Tibial nerve (tissue), 4 donors: ENCODE measurements around the gene LPAR6. TPM values are rescaled to one million over a fixed set of nuclear protein-coding genes. Genes with fewer than 3 reads are reported as not detected.

ENCODE experiments used
- DNase-seq, 2 donors: peaks; one replicate each; pipeline ENCODE4 v3.0.0-alpha.2; 2019; ENCODE audit warnings: low spot score in 2 of 2
- H3K27ac ChIP-seq, 4 donors: fragments of 200-600 bp; sonication (generic) in 3 of 4; one replicate each; pipeline ENCODE4 v1.5.1; 2017 to 2019; ENCODE audit warnings: mild to moderate bottlenecking in 1 of 4
- H3K27me3 ChIP-seq, 2 donors: fragments of 200-600 bp; sonication (generic) in 1 of 2; one replicate each; pipeline versions ENCODE4 v1.5.1 to v1.6.0; 2017 to 2019
- H3K36me3 ChIP-seq, 3 donors: fragments of 200-600 bp; sonication (generic); one replicate each; pipeline ENCODE4 v1.5.1; 2018 to 2019
- H3K4me1 ChIP-seq, 4 donors: fragments of 200-600 bp; sonication (generic) in 3 of 4; one replicate each; pipeline ENCODE4 v1.5.1; 2017 to 2019
- H3K4me3 ChIP-seq, 4 donors: fragments of 200-600 bp; sonication (generic) in 3 of 4; one replicate each; pipeline ENCODE4 v1.5.1; 2017 to 2019; ENCODE audit warnings: mild to moderate bottlenecking in 1 of 4, moderate library complexity in 1 of 4
- H3K9me3 ChIP-seq, 4 donors: fragments of 200-600 bp; sonication (generic) in 3 of 4; one replicate each; pipeline ENCODE4 v1.5.1; 2017 to 2019
- EP300 ChIP-seq, 2 donors: sonication (generic); formaldehyde crosslinking; IDR thresholded peaks; one replicate each; pipeline ENCODE4 v1.6.1; 2017; ENCODE audit warnings: antibody characterized with exemption in 2 of 2, mild to moderate bottlenecking in 1 of 2
- POLR2A ChIP-seq, 2 donors: fragments of 450-650 bp; IDR thresholded peaks; one replicate each; pipeline ENCODE4 v1.6.1; 2017; ENCODE audit warnings: antibody characterized with exemption in 2 of 2, mild to moderate bottlenecking in 2 of 2, moderate library complexity in 2 of 2
- WGBS, 2 donors: methylation state at CpG; one replicate each; pipeline ENCODE4 v1.1.5; 2018; 5-methylcytosine and 5-hydroxymethylcytosine counted together
- total RNA-seq, 4 donors: library from RNA; depleted of rRNA; stranded (reverse); fragments of >200 nt; gene quantifications; one replicate each; pipeline ENCODE4 v1.1.0, GENCODE V29; 2016
- TF ChIP-seq, protein P1 (sequence below), 5 experiments: fragments of 200-600 bp in 3 of 5; fragments of 450-650 bp in 2 of 5; sonication (generic) in 3 of 5; IDR thresholded peaks; one replicate each; pipeline ENCODE4 v1.5.1; 2016 to 2019; ENCODE audit warnings: antibody characterized with exemption in 5 of 5, mild to moderate bottlenecking in 3 of 5, moderate library complexity in 2 of 5

The LPAR6 gene
- total RNA-seq, 4 donors from 2014 or later: 19.9 to 28.6 (median 23.6) TPM

DNA sequence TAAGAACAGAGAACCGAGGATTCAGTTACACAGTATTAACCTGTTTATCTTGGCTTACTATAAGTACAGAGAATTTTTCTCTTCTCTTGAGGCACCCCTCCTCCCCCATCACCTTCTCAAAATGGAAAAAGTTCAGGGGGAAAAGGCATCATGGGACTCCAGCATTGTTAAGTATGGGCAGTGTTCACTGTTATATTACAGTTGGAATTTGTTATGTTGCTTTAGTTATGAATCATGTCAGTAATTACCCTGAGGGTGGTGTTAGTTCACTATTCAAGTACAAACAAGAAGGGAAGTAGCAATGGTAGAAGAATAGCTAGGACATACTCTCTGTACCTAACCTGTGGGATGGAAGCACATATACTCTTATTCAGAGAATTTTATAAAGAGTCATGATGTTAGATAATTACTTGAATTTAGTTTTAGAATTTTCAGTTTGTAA lies 12.0 kb downstream of the LPAR6 start:
- TF ChIP-seq, protein P1, sequence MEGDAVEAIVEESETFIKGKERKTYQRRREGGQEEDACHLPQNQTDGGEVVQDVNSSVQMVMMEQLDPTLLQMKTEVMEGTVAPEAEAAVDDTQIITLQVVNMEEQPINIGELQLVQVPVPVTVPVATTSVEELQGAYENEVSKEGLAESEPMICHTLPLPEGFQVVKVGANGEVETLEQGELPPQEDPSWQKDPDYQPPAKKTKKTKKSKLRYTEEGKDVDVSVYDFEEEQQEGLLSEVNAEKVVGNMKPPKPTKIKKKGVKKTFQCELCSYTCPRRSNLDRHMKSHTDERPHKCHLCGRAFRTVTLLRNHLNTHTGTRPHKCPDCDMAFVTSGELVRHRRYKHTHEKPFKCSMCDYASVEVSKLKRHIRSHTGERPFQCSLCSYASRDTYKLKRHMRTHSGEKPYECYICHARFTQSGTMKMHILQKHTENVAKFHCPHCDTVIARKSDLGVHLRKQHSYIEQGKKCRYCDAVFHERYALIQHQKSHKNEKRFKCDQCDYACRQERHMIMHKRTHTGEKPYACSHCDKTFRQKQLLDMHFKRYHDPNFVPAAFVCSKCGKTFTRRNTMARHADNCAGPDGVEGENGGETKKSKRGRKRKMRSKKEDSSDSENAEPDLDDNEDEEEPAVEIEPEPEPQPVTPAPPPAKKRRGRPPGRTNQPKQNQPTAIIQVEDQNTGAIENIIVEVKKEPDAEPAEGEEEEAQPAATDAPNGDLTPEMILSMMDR (IDR thresholded peaks at IDR 0.05): no peak
- peak in 1 of 2 donors; percentile 56 for TF ChIP-seq EP300 (IDR thresholded peaks at IDR 0.05)
- H3K9me3 ChIP-seq: peaks cover 0 to 3% (median 0%) of the 10 kb centered on the region in 4 donors
- H3K36me3 ChIP-seq: no peaks in the 10 kb centered on the region
- peak overlapping the region in 3 of 4 donors; percentile 30 to 85 (median 77) for H3K27ac ChIP-seq
- no peaks in the 10 kb centered on the region for H3K27me3 ChIP-seq
- H3K4me3 ChIP-seq: no peak overlapping the region
- H3K4me1 ChIP-seq: peaks cover 4 to 76% (median 27%) of the 10 kb centered on the region in 4 donors
- 7 to 10% methylated on average over 1 of the region's 1 CpG for WGBS, 2 donors
- no peak for DNase-seq

DNA sequence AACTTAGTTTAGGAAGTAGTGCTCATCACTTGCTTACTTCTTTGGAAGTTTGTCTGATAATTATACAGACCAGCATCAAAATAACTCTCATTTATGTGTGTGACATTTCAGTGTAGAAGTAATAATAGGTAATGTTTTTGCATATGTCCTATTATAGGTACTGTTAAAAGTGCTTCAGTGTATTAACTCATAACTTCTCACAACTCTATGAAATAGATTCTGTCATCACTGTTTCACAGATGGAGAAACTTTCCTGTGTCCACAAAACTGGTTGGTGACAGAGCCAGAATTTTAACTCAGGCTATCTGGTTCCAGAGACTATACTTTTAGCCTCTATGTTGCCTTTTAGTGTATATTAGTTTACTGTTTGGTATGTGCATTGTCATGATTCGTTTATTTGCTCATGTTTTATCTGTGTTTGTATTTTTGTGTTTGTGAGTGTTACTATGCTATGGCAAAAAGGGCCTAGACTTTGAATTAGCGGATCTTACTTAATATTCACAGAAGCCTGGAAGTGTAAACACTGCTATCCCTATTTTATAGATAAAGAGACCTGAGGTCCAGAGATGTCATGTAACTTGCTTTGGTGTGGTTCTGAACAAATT lies 12.7 kb downstream of the LPAR6 start:
- Histone ChIP-seq H3K4me3 (no peak overlapping the region), H3K27ac (peak overlapping the region in 3 of 4 donors; percentile 30 to 85 (median 77))
- TF ChIP-seq, protein P1 (IDR thresholded peaks at IDR 0.05): no peak
- TF ChIP-seq POLR2A (IDR thresholded peaks at IDR 0.05) (no peak), EP300 (IDR thresholded peaks at IDR 0.05) (no peak)

DNA sequence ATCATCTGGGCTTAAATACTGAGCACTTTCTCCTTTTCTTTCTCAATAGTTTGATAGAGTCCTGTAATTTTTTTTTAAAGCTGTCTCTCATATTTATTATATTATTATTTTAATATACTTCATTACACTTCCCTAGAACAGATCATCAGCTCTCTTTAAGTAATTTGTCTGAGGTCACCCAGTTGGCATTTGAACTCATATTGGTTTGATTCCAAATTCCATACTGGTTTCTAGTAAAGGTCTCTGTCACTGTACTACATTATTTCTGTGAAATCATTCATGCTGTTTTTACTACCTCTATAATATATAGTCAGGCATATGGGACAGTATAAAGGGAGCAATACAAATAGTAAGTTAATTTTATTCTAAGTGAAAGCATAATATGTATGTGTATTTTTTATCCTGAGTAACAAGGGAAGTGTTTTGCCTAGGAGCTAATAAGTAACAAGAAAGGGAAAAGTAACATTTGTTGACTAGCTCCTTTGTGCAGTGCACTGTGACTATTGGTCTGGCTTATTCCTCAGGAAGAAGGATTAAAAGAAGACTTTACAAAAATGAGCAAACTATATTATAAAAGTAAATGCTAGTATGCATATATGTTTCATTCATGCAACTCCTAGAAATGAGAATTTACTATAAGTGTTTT lies 14.3 kb downstream of the LPAR6 start:
- Histone ChIP-seq H3K36me3 (peaks cover 0 to 14% (median 0%) of the 10 kb centered on the region in 3 donors), H3K4me1 (peaks cover 4 to 53% (median 27%) of the 10 kb centered on the region in 4 donors), H3K4me3 (no peak overlapping the region), H3K9me3 (peaks cover 0 to 4% (median 0%) of the 10 kb centered on the region in 4 donors), H3K27ac (peak overlapping the region in 2 of 4 donors; percentile 8 to 77), H3K27me3 (no peaks in the 10 kb centered on the region)
- no peak for DNase-seq
- TF ChIP-seq POLR2A (IDR thresholded peaks at IDR 0.05) (no peak), EP300 (IDR thresholded peaks at IDR 0.05) (no peak)
- TF ChIP-seq, protein P1 (IDR thresholded peaks at IDR 0.05): no peak

More for the DNA sequence above, 12.7 kb downstream of the LPAR6 start:
- Histone ChIP-seq H3K27me3 (no peaks in the 10 kb centered on the region), H3K36me3 (no peaks in the 10 kb centered on the region), H3K4me1 (peaks cover 4 to 70% (median 27%) of the 10 kb centered on the region in 4 donors), H3K9me3 (peaks cover 0 to 4% (median 0%) of the 10 kb centered on the region in 4 donors)
- DNase-seq: no peak
- WGBS, 2 donors: 58 to 72% methylated on average over 2 of the region's 2 CpGs

DNA sequence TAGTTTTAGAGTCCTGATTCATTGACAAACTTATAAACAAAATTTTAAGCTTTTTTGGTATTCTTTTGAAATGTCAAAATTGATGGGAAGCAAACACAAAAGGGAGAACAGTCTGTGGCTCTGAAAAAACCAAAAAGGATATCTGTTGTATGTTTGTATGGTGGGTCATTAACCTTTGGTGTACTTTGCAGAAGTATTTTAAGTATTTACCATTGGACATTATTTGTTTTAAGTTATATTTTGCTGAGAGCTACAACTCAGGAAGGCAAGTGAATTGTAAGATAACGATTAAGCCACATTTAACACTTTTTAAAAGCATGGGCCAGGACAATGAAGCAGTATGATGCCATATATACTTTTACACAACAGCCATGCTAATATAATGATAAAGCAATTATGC lies 15.2 kb downstream of the LPAR6 start:
- TF ChIP-seq POLR2A (IDR thresholded peaks at IDR 0.05) (no peak), EP300 (IDR thresholded peaks at IDR 0.05) (no peak)
- TF ChIP-seq, protein P1 (IDR thresholded peaks at IDR 0.05): no peak
- 21 to 25% methylated on average over 1 of the region's 1 CpG for WGBS, 2 donors
- Histone ChIP-seq H3K4me3 (no peak overlapping the region), H3K27ac (peak overlapping the region in 1 of 4 donors; percentile 8), H3K36me3 (peaks cover 0 to 22% (median 0%) of the 10 kb centered on the region in 3 donors), H3K9me3 (peaks cover 0 to 4% (median 0%) of the 10 kb centered on the region in 4 donors), H3K4me1 (peaks cover 4 to 46% (median 27%) of the 10 kb centered on the region in 4 donors), H3K27me3 (no peaks in the 10 kb centered on the region)
- no peak for DNase-seq

DNA sequence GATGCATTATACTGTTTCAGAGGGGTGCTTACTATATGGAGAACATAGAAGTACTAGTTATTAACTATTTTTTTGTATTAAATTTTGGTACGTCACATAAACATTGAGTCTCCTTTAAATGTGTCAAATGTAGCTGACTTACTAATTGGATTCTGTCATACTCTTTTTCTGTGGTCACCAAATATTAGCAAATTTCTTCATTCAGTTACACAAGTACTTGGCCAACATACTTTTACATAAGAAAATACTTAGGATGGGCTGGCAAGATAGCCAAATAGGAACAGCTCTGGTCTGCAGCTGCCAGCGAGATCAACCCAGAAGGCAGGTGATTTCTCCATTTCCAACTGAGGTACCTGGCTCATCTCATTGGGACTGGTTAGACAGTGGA lies 19.2 kb downstream of the LPAR6 start:
- Histone ChIP-seq H3K4me1 (peaks cover 4 to 12% (median 6%) of the 10 kb centered on the region in 4 donors), H3K36me3 (peaks cover 0 to 50% (median 0%) of the 10 kb centered on the region in 3 donors), H3K27ac (no peak overlapping the region), H3K9me3 (peaks cover 0 to 16% (median 4%) of the 10 kb centered on the region in 4 donors), H3K27me3 (no peaks in the 10 kb centered on the region), H3K4me3 (no peak overlapping the region)
- 97 to 98% methylated on average over 2 of the region's 2 CpGs for WGBS, 2 donors
- TF ChIP-seq EP300 (IDR thresholded peaks at IDR 0.05) (no peak), POLR2A (IDR thresholded peaks at IDR 0.05) (no peak)
- TF ChIP-seq, protein P1 (IDR thresholded peaks at IDR 0.05): no peak
- no peak for DNase-seq
